ENCODE results near the gene PDZRN3.

The PDZRN3 gene

GRCh38 chr3:73389117-73389813 lies 235.5 kb downstream of the PDZRN3 start:
- TF ChIP-seq CTCF (IDR thresholded peaks at IDR 0.05; ENCODE audit: low read depth, low read length, missing control alignments): no peak
- DNase-seq (ENCODE audit: extremely low read depth, low read depth): no peak
- no peak overlapping the region for H3K4me3 ChIP-seq (replicated peaks; ENCODE audit: low read depth, low read length)

- DNase-seq (ENCODE audit: extremely low read depth, low read depth): no peak
- no peak for TF ChIP-seq CTCF (IDR thresholded peaks at IDR 0.05; ENCODE audit: low read depth, low read length, missing control alignments)
Measured at GRCh38 chr3:73385568-73385967, 239.2 kb downstream of the PDZRN3 start.

GRCh38 chr3:73384091-73384906 lies 240.4 kb downstream of the PDZRN3 start:
- no peak for TF ChIP-seq CTCF (IDR thresholded peaks at IDR 0.05; ENCODE audit: low read depth, low read length, missing control alignments)
- no peak overlapping the region for H3K4me3 ChIP-seq (replicated peaks; ENCODE audit: low read depth, low read length)
- no peak for DNase-seq (ENCODE audit: extremely low read depth, low read depth)

More at GRCh38 chr3:73385568-73385967, 239.2 kb downstream of the PDZRN3 start:
- no peak overlapping the region for H3K4me3 ChIP-seq (replicated peaks; ENCODE audit: low read depth, low read length)

GRCh38 chr3:73383470-73384049 lies 241.2 kb downstream of the PDZRN3 start:
- no peak overlapping the region for H3K4me3 ChIP-seq (replicated peaks; ENCODE audit: low read depth, low read length)
- TF ChIP-seq CTCF (IDR thresholded peaks at IDR 0.05; ENCODE audit: low read depth, low read length, missing control alignments): no peak
- DNase-seq (ENCODE audit: extremely low read depth, low read depth): no peak

- no peak for DNase-seq (ENCODE audit: extremely low read depth, low read depth)
- H3K4me3 ChIP-seq (replicated peaks; ENCODE audit: low read depth, low read length): no peak overlapping the region
- no peak for TF ChIP-seq CTCF (IDR thresholded peaks at IDR 0.05; ENCODE audit: low read depth, low read length, missing control alignments)
Measured at GRCh38 chr3:73381551-73381950, 243.2 kb downstream of the PDZRN3 start.

GRCh38 chr3:73380735-73381532 lies 243.8 kb downstream of the PDZRN3 start:
- no peak for DNase-seq (ENCODE audit: extremely low read depth, low read depth)
- TF ChIP-seq CTCF (IDR thresholded peaks at IDR 0.05; ENCODE audit: low read depth, low read length, missing control alignments): no peak
- H3K4me3 ChIP-seq (replicated peaks; ENCODE audit: low read depth, low read length): no peak overlapping the region

Data from HFF-Myc (cell line).